ENCODE measurements around the gene EFHC1. TPM values are rescaled to one million over a fixed set of nuclear protein-coding genes. Genes with fewer than 3 reads are reported as not detected.

The EFHC1 gene
- total RNA-seq, 1 experiment from 2014 or later, result 12.4 TPM

DNA sequence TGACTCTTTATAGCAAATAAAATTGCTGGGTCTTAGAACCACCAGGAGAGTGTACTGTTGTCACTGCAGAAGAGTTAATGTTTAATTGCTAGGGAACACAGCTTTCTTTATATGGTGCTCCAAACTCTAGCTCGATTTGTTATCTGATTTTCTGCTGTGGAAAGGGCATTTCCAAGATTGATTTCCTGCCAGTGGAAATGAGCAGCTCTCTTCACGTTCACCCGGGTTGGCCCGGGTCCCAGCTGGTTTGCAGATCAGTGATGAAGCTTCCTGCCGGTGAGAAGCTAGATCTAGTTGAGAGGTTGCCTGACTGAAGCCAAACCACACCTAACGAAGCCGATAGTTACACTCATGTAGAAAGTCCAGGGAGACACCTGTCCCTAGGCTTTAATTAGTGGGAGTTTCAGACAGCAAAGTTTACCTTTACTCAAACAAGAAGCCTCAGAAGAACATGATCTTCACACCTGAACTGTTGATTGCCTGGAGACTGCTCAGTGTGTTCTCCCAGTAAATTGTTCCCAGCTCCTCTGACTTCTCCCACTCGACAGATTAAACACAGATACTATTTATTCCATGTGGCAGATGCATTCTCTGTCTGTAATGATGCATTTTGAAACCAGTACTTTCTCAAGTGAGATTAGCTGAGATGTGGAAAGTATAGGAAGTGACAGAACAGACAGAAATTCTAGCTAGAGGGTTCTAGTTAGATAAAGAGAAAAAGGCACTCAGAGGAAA, 30.3 kb upstream of the EFHC1 start (continued):
- TF ChIP-seq EGR1 (IDR thresholded peaks at IDR 0.05; ENCODE audit: low read depth) (no peak), RAD21 (IDR thresholded peaks at IDR 0.05; ENCODE audit: low read depth) (peak; percentile 17; the same call in 1 of the 2 replicates), SIN3A (IDR thresholded peaks at IDR 0.05; ENCODE audit: low read depth) (peak; percentile 62), CBX3 (IDR thresholded peaks at IDR 0.05; ENCODE audit: low read depth) (0 out of 2 replicates have a peak, but pooled peaks have one; percentile 54), POLR2A (IDR thresholded peaks at IDR 0.05; ENCODE audit: borderline replicate concordance, extremely low read depth, insufficient read depth, insufficient read length) (no peak)

DNA sequence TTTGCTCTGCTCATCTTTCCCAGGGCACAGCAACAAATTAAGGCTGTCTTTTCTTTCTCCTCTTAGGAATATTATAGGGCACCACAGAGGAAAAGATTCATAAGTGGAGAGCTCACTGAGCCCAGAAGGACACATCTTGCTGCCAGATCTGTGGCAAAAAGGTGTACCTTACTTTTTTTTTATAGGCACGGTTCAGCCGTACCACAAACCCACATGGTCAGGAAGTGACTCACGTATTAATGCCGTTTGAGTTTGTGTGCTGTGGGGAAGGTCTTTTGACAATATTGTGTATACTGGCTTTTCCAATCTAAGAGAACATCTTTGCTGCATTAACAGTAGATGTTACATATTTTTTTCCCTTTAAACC, 29.8 kb upstream of the EFHC1 start:
- POLR2A ChIA-PET, result interaction anchor here (1.0 kb wide), 1 partner anchor 38 kb away, joined by 3 read pairs; no protein-coding TSS in a partner anchor
- Histone ChIP-seq H3K9me3 (ENCODE audit: control insufficient read depth in 1 of 2, insufficient read depth in 1 of 2, low read depth in 1 of 2, low read length in 2 of 2) (peaks cover 0 to 9% of the 10 kb centered on the region in 2 experiments; a peak in 1 of 4 replicates), H3K4me3 (replicated peaks in 1 of 2; ENCODE audit: low read depth in 1 of 2, low read length in 2 of 2) (peak overlapping the region in 1 of 2 experiments; percentile 46; a peak in 2 of 4 replicates), H4K20me1 (ENCODE audit: insufficient read depth) (no peaks in the 10 kb centered on the region), H3K9me2 (ENCODE audit: insufficient read depth) (no peaks in the 10 kb centered on the region), H3K9ac (ENCODE audit: low read length) (peak overlapping the region; percentile 30), H2AFZ (ENCODE audit: low read depth, low read length, poor library complexity, severe bottlenecking) (peak overlapping the region; percentile 97), H3K36me3 (ENCODE audit: control insufficient read depth in 1 of 2, insufficient read depth in 2 of 2, low read length in 2 of 2) (no peaks in the 10 kb centered on the region), H3K79me2 (ENCODE audit: insufficient read depth, low read length) (no peaks in the 10 kb centered on the region), H3K4me1 (ENCODE audit: control insufficient read depth in 1 of 2, insufficient read depth in 2 of 2, low read length in 2 of 2) (peaks cover 25 to 36% of the 10 kb centered on the region in 2 experiments), H3K27ac (ENCODE audit: low read depth, low read length) (peak overlapping the region; percentile 54), H3K27me3 (ENCODE audit: insufficient read depth, low read length) (no peaks in the 10 kb centered on the region), H3K4me2 (ENCODE audit: low read length) (peak overlapping the region; percentile 77)
- RAD21 ChIA-PET (ENCODE audit: low non-redundant PET in 1 of 2, low total read pairs in 2 of 2, uncharacterized antibody in 2 of 2, unreplicated experiment in 2 of 2), result no interaction called here
- DNase-seq (ENCODE audit: low read depth, low spot score) (peak; percentile 45), ATAC-seq (peak; percentile 73)
- no peak for TF ChIP-seq POLR2AphosphoS5 (IDR thresholded peaks at IDR 0.05; ENCODE audit: low read depth, low read length)
- TF ChIP-seq, protein P1, sequence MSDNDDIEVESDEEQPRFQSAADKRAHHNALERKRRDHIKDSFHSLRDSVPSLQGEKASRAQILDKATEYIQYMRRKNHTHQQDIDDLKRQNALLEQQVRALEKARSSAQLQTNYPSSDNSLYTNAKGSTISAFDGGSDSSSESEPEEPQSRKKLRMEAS (IDR thresholded peaks at IDR 0.05), result peak; percentile 77
- no peak for TF ChIP-seq ZFX (IDR thresholded peaks at IDR 0.05)
- TF ChIP-seq, protein P2, sequence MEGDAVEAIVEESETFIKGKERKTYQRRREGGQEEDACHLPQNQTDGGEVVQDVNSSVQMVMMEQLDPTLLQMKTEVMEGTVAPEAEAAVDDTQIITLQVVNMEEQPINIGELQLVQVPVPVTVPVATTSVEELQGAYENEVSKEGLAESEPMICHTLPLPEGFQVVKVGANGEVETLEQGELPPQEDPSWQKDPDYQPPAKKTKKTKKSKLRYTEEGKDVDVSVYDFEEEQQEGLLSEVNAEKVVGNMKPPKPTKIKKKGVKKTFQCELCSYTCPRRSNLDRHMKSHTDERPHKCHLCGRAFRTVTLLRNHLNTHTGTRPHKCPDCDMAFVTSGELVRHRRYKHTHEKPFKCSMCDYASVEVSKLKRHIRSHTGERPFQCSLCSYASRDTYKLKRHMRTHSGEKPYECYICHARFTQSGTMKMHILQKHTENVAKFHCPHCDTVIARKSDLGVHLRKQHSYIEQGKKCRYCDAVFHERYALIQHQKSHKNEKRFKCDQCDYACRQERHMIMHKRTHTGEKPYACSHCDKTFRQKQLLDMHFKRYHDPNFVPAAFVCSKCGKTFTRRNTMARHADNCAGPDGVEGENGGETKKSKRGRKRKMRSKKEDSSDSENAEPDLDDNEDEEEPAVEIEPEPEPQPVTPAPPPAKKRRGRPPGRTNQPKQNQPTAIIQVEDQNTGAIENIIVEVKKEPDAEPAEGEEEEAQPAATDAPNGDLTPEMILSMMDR (IDR thresholded peaks at IDR 0.05 in 2 of 3, conservative IDR thresholded peaks at IDR 0.05 in 1 of 3; ENCODE audit: borderline replicate concordance in 1 of 3, insufficient read depth in 1 of 3, low read depth in 2 of 3, low read length in 2 of 3), result no peak
- TF ChIP-seq ZNF274 (IDR thresholded peaks at IDR 0.05; ENCODE audit: low read depth, low read length), result no peak
- peak; percentile 89 for TF ChIP-seq JUND (IDR thresholded peaks at IDR 0.05)
- TF ChIP-seq, protein P3, sequence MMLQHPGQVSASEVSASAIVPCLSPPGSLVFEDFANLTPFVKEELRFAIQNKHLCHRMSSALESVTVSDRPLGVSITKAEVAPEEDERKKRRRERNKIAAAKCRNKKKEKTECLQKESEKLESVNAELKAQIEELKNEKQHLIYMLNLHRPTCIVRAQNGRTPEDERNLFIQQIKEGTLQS (IDR thresholded peaks at IDR 0.05), result no peak
- no peak for TF ChIP-seq POLR2A (IDR thresholded peaks at IDR 0.05; ENCODE audit: borderline replicate concordance, extremely low read depth, insufficient read depth, insufficient read length)
- TF ChIP-seq RAD21 (IDR thresholded peaks at IDR 0.05; ENCODE audit: low read depth), result no peak
- TF ChIP-seq CEBPB (IDR thresholded peaks at IDR 0.05; ENCODE audit: low read depth), result peak; percentile 39; the same call in 1 of the 2 replicates
- peak; percentile 49; the same call in 1 of the 2 replicates for TF ChIP-seq SIN3A (IDR thresholded peaks at IDR 0.05; ENCODE audit: low read depth)
- TF ChIP-seq CBX3 (IDR thresholded peaks at IDR 0.05; ENCODE audit: low read depth), result peak; percentile 66
- TF ChIP-seq SP1 (IDR thresholded peaks at IDR 0.05; ENCODE audit: low read depth), result peak; percentile 70
- peak; percentile 84 for TF ChIP-seq FOSL1 (IDR thresholded peaks at IDR 0.05; ENCODE audit: low read depth)
- BruUV-seq (replicated peaks), result no TSS peak
- intact Hi-C loops (cut with micrococcal nuclease), result no loop called here
- CTCF ChIA-PET, result interaction anchor here (1.4 to 1.7 kb wide), 2 partner anchors 10 to 12 kb away, joined by 3 to 9 read pairs; no protein-coding TSS in a partner anchor

Data from HCT116 (cell line).